ENCODE results near the gene CAMTA1.
A peak's percentile ranks its signal among the peaks of the same experiment; 100 is the strongest.

CAMTA1 gene

DNA sequence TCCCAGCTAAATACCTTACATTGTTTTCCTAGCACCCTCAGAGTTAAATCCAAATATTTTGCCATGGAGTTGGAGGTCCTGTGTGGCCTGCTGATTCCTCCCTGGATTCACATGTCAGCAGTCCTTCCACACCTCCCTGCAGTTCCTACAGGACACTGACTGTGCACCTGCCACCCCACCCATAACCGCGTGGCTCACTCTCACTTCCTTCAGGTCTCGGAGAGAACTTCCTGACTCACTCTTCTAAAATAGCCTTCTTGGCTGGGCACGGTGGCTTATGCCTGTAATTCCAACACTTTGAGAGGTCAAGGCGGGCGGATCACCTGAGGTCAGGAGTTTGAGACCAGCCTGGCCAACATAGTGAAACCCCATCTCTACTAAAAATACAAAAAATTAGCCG lies 8.4 kb upstream of the CAMTA1 start:
- DNase-seq (ENCODE audit: low read depth in 2 of 2, low spot score in 1 of 2), result no peak

DNA sequence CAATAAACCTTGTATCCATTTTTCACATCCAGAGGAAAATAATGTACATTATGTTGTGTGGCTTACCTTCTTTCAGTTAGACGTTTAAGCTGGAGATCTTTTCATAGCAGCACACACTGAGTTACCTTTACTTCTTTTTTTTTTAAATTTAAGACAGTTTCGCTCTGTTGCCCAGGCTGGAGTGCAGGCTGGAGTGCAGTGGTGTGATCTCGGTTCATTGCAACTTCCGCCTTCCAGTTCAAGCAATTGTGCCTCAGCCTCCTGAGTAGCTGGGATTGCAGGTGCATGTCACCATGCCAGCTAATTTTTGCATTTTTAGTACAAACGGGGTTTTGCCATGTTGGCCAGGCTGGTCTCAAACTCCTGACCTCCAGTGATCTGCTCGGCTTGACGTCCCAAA lies 7.4 kb upstream of the CAMTA1 start:
- DNase-seq (ENCODE audit: low read depth in 2 of 2, low spot score in 1 of 2), result no peak

DNA sequence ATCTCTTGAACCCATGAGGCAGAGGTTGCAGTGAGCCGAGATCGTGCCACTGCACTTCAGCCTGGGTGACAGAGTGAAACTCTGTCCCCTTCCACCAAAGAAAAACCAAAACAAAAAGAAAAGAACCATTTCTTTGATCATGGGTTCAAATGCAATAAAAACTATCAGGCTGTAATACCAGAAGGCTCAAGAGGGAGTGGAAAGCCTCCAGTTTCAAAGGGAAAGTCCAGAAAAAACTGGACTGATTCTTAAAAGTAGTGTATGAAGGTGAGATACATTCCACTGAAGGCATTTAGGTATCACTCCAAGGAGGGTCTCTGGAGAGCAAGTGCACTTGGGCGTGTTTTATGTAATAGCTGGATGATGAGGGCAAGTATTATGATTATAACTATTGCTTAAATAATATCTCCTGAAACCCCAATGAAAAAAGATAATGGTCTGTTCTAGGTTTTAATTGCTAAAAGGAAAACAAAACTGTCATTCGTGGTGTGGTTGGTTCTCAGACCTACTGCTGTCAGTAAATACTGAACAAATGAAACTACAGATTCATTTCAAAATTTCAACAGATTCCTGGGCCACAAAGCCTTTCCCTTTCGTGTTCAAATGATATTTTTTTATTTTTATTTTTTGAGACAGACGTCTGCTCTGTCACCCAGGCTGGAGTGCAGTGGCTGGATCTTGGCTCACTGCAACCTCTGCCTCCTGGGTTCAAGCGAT lies 6.0 kb upstream of the CAMTA1 start:
- DNase-seq (ENCODE audit: low read depth in 2 of 2, low spot score in 1 of 2), result no peak

DNA sequence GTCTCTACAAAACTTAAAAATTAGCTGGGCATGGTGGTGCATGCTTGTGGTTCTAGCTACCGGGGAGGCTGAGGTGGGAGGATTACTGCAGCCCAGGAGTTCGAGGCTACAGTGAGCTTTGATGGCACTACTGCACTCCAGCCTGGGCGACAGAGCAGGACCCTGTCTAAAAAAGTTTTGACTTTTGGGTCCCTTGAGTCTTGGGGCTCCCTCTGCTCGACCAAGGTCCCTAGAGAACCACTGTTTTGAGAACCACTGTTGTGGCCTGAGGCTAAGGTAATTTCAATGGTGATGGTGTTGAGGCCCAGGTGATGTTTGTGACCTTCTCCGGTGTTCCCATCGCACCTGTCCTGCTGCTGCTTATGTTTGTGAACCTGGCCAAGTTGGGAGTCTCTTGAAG lies 3.1 kb upstream of the CAMTA1 start:
- no peak for DNase-seq (ENCODE audit: low read depth in 2 of 2, low spot score in 1 of 2)

DNA sequence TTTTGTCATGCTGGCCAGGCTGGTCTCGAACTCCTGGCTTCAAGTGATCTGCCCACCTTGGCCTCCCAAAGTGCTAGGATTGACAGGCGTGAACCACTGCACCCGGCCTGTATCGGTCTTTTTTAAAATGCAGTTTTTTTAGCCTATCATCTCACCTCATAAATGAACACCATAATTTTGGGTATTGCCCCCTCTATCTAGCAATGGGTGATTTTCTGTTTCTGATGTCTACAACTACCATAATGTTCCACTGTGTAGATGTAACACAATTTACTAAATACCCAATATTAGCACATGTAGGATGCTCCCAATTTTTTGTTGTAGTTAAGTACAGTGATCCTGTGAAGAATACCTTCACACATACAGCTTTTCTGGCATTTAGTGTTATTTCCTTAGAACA lies 2.0 kb upstream of the CAMTA1 start:
- DNase-seq (ENCODE audit: low read depth in 2 of 2, low spot score in 1 of 2), result no peak

DNA sequence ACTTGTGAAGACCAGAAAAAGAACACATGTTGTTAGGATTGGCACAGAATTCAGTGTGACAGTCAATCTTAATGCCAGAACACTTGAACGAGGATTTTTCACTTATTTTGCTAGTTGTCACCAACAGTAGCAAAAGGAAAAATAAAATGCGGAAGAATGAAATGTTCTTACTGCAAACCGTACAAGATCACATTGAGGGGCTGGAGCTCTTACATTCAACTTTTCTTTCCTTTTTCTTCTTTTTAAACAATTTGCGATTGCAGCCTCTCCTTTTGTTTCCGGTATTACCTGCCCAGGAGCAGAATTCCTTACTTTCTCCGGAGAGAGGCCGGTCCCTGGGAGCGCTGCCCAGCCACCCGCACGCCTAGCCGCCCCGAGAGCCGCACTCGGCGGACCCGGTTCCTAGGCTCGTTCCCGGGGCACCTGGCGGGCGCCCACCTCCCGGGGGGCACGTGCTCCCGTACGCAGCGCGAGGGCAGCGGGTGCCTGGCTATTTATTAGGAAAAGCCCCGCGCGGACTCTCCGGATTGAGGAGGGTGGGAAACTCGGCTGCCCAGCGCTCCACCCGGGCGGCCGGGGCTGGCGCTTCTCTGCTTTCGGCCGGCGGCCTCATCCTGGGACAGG lies 1.2 kb upstream of the CAMTA1 start:
- DNase-seq (ENCODE audit: low read depth in 2 of 2, low spot score in 1 of 2), result no peak

DNA sequence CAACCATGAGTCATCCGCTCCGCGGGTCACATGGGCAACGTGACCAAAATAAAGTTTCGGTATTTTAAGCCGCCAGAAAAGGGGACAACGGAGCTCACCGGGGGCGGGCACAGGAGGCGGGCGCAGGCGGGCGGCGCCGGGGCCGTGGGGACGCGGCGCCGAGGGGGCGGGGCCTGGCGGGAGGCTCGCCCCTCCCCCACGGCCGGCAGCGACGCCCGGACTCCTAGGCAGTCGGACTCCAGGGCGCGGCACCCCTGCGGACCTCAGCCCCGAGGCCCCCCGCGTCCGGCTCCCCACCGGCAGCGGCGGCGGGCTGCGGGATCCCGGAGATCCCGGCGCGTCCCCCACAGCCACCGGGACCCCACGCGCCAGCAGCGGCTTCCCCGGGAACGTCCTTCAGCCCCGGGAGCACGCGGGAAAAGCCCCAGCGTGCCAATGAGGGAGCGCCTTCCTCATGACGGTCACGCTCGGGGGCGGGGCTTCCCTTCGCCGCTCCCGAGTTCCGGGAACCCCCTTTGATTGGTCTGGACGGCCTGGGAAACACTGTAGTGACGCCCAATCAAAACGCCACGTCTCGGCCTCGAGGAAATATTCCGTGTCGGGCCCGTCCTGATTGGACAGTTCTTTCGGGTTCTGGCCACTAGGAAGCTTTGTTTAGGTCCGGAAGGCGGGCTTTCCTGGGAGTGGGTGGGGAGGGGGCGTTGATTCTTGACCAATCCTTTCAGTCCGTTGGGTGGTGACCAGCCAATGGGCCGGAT lies 515 bp upstream of the CAMTA1 start:
- DNase-seq (ENCODE audit: low read depth in 2 of 2, low spot score in 1 of 2), result peak; percentile 99

DNA sequence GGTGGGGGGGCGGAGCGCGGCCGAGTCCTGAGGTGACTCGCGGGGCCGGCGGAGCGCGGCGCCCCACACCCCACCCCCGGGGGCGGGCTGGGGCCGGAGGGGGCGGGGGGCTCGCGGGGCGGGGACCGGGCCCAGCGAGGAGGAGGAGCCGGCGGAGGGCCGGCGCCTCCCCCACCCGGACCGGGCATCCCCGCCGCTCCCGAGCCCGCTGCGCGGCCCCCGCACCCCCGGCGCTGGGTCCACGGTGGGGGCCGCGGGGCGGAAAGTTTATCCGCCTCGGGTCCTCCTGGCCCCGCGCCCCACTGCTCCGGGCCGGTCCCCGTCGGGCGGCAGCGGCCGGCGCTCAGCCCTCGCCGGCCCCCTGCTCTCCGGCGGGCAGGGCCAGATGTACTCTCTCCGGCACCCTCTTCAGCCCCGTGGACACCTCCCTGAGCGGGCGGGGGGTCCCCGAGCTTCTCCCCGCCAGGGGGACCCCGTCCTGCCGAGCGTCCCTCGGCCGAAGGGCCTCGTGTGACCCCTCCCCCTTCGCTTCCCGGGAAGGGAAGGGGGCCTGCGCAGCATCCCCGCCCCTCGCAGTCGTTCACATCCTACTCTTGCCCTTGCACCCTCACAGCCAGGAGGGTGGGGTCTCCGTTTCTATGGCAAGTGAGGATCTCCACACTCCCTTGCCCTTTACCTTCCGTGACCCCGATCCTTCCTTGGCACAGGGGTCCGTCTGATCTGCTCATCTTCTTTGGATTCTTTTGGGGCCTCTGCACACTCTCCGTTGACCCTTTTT lies 663 bp downstream of the CAMTA1 start:
- peak in 1 of 2 donors; percentile 21 for DNase-seq (ENCODE audit: low read depth in 2 of 2, low spot score in 1 of 2)

DNA sequence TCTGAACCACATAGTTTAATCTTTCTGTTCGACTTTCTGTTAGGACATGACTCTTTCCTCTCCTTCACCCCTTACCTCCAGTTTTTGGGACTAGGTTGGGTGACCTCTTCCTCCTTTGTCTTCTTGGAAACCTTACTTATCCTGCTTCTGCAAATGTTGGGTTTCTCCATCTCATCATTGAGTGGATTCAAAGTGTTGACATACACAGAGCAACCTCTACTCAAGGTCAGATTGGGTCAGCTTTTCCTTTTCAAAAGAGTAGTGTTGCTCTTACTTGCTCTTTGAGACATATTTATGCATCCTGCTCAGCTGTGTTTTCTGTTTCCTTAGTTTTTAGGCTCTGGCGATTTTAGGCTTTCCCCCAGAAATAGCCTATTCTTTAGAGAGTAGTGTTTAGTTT lies 3.7 kb downstream of the CAMTA1 start:
- DNase-seq (ENCODE audit: low read depth in 2 of 2, low spot score in 1 of 2), result no peak

DNA sequence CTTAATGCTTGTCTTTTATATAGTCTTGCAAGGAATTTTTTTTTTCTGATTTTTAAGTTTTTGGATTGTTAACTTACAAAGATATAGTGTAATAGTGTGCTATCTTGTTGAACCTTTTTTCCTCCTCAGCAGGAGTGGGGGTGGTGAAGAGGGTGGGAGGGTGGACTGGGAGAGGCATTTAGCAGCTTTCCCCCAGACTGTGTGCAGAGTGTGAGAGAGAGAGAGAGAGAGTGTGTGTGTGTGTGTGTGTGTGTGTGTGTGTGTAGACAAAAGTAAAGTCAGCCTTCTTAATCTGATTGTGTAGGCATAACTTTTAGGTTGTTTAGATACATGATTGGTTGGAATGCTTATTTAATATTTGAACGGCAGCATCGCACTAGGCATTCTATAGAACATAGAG lies 4.9 kb downstream of the CAMTA1 start:
- DNase-seq (ENCODE audit: low read depth in 2 of 2, low spot score in 1 of 2), result no peak

DNA sequence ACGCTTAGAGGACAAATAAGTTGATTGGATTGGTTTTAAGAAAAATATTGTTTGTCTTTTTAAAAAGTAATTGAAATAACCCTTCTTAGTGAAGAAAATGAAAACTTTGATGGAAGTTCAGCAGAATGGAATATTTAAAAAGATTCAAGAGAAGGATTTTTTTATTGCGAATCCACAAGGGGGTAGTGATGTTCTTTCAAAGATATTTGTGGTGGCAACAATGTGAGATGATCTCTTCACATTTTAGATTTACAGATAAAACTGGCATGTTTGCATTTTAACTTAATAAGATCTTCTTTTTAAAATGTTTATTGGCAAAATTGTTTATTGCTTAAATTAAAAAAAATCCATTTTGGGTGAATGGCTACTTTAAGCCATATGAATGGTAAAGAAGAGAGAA lies 8.9 kb downstream of the CAMTA1 start:
- DNase-seq (ENCODE audit: low read depth in 2 of 2, low spot score in 1 of 2), result no peak

DNA sequence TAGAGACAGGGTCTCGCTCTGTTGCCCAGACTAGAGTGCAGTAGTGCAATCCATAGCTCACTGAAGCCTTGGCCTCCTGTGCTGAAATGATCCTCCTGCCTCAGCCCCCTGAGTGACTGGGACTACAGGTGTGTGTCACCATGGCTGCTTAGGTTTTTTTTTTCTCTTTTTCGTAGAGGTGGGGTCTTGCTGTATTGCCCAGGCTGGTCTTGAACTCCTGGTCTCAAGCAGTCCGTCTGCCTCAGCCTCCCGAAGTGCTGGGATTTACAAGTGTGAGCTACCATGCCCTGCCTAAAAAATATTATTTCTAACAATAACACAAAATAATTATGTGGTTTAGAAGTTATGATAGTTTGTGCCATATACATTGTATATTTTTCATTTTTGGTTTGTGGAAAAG lies 9.9 kb downstream of the CAMTA1 start:
- no peak for DNase-seq (ENCODE audit: low read depth in 2 of 2, low spot score in 1 of 2)

DNA sequence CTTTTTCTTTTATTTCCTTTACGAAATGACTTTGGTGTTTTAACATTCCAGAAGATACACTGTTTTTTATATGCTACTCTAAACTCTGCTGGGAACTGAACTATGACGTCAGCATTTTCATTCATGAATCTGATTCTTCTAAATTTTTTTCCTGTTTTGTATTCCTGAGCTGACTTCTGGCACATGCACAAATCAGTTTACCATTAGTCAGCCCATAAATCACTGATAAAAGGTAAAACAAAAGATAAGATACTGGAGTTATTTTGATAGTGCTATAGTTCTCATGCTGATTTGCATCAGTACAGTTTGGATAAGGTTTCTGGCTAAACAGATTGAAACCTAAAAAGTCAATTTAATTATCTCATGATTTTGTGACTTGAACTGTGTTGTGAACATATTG lies 10.4 kb downstream of the CAMTA1 start:
- no peak for DNase-seq (ENCODE audit: low read depth in 2 of 2, low spot score in 1 of 2)

DNA sequence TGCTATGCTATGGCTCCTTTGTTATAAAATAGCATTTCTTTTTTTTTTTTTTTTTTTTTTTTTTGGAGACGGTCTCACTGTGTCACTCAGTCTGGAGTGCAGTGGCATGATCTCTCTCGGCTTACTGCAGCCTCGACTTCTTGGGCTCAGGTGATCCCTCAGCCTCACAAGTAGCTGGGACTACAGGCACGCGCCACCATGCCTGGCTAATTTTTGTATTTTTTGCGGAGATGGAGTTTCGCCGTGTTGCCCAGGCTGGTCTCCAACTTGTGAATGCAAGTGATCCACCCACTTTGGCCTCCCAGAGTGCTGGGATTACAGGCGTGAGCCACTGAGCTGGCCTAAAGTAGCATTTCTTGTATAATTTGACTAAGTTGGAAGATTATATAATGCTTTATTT lies 10.8 kb downstream of the CAMTA1 start:
- DNase-seq (ENCODE audit: low read depth in 2 of 2, low spot score in 1 of 2), result no peak

DNA sequence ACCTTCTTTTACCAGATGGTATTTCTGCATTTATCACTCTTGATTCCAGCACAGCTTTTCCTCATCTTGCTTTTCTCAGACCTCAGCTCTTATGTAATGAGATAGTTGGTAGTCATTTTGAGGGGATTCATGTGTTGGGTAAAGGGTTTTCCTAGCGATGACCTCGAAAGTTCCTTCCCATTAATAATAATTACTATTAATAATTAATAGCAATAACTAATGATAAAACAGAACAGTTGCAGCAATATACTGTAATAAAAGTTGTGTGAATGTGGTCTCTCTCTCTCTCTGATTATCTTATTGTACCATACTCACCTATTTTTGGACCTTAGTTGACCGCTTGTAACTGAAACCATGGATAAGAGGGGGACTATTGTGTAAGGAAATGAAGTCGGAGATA lies 14.2 kb downstream of the CAMTA1 start:
- DNase-seq (ENCODE audit: low read depth in 2 of 2, low spot score in 1 of 2), result no peak

DNA sequence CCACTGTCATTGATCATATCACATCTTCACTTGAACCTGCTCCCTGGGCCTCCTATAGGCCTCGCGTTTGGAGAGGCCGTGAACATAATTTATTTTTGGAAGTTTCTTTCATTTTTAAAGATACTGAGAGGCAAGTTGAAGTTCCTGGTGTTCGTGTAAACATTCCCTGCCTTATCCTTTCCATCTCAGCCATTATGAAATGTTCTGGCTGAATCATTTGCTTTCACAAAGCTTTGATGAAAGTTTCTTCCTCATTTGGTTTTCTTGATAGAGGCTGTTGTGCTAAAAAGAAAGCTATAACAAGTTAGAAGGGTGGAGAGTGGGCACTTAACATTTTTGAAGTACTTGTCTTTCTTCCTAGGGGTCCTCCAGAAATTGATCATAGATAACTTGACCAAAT lies 15.5 kb downstream of the CAMTA1 start:
- no peak for DNase-seq (ENCODE audit: low read depth in 2 of 2, low spot score in 1 of 2)

DNA sequence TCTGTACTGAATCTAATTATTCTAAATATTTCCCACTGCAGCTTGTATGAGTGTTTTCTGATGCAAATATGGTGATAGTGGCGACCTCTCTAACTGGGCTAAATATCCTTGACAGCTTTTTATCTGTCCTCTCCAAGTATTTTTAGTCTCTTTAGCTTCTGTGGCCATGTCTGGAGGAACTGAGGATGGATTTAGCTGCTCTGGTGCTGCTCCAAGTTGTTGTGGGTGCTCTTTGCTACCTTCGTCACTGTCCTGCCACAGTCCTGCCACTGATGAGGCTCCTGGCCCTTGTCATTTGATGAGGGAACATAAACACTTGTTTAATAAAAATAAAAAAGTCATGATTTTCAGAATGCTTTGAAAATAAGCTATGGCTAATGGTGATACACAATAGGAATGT lies 15.9 kb downstream of the CAMTA1 start:
- no peak for DNase-seq (ENCODE audit: low read depth in 2 of 2, low spot score in 1 of 2)

DNA sequence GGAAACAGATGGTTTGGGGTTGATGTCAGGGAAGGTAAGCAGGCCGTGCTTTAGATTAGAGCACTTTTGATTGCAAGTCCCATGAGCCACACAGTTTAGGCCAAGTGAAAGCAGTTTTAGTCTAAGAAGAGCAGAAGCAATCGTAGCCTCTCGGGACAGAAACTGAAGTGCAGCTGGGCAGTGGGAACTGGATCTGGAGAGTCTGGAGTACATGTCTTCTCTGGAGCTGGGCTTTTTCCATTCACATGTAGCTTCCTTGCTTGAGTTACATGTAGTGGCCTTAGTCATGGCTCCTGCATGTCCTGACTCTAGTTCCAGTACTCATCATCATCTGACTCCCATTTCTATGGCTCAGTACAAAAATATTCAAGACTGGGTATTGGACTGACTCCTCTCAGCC lies 16.7 kb downstream of the CAMTA1 start:
- no peak for DNase-seq (ENCODE audit: low read depth in 2 of 2, low spot score in 1 of 2)

DNA sequence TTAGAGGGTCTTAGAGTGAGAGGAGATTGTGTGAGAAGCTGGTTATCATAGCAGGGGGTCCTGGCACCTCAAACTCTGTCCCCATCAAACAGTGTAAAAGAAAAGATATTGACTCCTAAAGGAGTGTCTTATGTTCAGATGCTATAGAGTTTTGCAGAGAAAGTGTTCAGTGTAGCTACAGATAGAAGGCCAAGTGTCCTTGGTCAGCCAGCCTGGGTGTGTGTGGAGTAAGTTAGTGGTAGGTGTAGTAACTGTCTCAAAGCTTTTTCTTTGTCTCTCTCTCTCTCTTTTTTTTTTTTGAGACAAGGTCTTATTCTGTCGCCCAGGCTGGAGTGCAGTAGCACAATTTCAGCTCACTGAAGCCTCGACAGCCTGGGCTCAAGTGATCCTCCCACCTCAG lies 17.2 kb downstream of the CAMTA1 start:
- DNase-seq (ENCODE audit: low read depth in 2 of 2, low spot score in 1 of 2), result no peak

DNA sequence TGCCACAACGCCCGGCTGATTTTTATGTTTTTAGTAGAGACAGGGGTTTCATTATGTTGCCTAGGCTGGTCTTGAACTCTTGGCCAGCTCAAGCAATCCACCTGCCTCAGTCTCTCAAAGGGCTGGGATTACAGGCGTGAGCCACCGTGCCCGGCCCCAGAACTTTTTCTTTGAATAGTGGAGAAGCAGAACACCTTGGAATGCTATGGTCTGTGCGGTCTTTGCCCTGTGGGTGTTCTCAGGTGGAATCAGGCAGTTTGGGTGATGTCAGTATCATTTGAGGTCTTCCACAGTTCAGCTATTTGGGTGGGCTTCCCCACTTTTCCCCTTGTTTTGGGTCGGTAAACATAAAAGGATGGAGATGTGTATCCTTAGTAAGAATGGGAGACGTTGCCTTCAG lies 17.6 kb downstream of the CAMTA1 start:
- no peak for DNase-seq (ENCODE audit: low read depth in 2 of 2, low spot score in 1 of 2)

DNA sequence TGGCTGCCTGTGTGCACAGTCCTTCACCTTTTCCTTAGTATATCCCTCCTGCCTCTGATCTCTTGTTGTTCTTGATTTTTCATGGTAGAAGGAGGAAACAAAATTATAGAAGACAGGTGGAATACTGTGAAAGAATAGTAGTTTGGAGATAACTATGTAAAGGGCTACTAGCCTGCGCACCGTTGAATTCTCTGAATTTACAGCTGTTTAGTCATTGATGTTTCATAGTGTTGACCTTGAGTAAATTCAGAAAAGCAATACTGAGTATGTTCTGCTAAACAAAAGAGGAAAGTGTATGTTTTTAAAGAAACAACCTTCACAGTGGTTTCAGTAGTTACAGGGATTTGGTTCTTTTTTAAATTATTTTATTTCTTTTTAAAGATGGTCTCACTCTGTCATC lies 18.1 kb downstream of the CAMTA1 start:
- no peak for DNase-seq (ENCODE audit: low read depth in 2 of 2, low spot score in 1 of 2)

DNA sequence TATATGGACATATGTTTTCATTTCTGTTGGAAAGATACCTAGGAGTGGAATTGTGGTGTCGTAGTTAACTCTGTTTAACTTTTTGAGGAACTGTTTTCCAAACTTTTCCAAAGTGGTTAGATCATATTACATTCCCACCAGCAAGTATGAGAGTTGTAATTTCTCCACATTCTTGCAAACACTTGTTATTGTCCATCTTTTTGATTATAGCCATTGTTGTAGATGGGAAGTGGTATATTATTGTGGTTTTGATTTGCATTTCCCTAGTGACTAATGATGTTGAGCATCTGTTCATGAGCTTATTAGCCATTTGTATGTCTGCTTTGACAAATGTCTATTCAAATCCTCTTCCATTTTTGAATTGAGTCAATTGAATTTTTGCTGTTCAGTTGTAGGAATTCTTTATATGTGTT lies 19.8 kb downstream of the CAMTA1 start:
- DNase-seq (ENCODE audit: low read depth in 2 of 2, low spot score in 1 of 2), result no peak

Measured in stimulated activated CD8-positive, alpha-beta memory T cell treated with anti-CD3 and anti-CD28 coated beads, Interleukin-4, amount 100 ng/mL, for 4 hours (primary cell).